GM12891 (cell line): ENCODE results near the gene PDE1A.

Experiments
- DNase-seq: peaks from one replicate; pipeline ENCODE4 v3.0.0; 2011; ENCODE audit warnings: low spot score; ENCODE audit not compliant: insufficient read length
- FAIRE-seq: peaks from 2 replicates; lab custom pipeline; 2011; peaks lifted over from hg19 to GRCh38; lab: Jason Lieb, UNC
- PAX5 ChIP-seq: IDR thresholded peaks from 2 replicates; pipeline ENCODE4 v1.6.1; 2011; ENCODE audit warnings: low read length, moderate library complexity, mild to moderate bottlenecking; ENCODE audit not compliant: insufficient read depth, severe bottlenecking
- POLR2A ChIP-seq: IDR thresholded peaks from 2 replicates; pipeline ENCODE4 v1.6.1; 2011; ENCODE audit warnings: low read depth, low read length, control low read depth
- POLR2AphosphoS5 ChIP-seq: IDR thresholded peaks from 2 replicates; pipeline ENCODE4 v1.6.1; 2011; ENCODE audit warnings: low read depth, low read length, control low read depth
- POU2F2 ChIP-seq: IDR thresholded peaks from 2 replicates; pipeline ENCODE4 v1.6.1; 2011; ENCODE audit warnings: low read depth, mild to moderate bottlenecking, control low read depth, low read length, moderate library complexity
- SPI1 ChIP-seq: IDR thresholded peaks from 2 replicates; pipeline ENCODE4 v1.6.1; 2011; ENCODE audit warnings: low read depth, low read length, control low read depth
- TAF1 ChIP-seq: IDR thresholded peaks from 2 replicates; pipeline ENCODE4 v1.6.1; 2011; ENCODE audit warnings: low read depth, low read length, control low read depth

The PDE1A gene

GRCh38 chr2:182379241-182379640, 47.6 kb downstream of the PDE1A start:
- DNase-seq (no peak), FAIRE-seq (no peak)
- TF ChIP-seq SPI1 (no peak), POLR2A (no peak), PAX5 (no peak), POU2F2 (no peak), TAF1 (no peak), POLR2AphosphoS5 (no peak)

GRCh38 chr2:182378759-182379158, 48.1 kb downstream of the PDE1A start:
- DNase-seq (no peak), FAIRE-seq (no peak)
- no peak for TF ChIP-seq SPI1
- TF ChIP-seq POLR2AphosphoS5, result no peak
- no peak for TF ChIP-seq POU2F2
- no peak for TF ChIP-seq POLR2A
- no peak for TF ChIP-seq TAF1
- no peak for TF ChIP-seq PAX5

- TF ChIP-seq PAX5 (no peak), POU2F2 (no peak), SPI1 (no peak)
- DNase-seq, result no peak
- no peak for FAIRE-seq
Measured at GRCh38 chr2:182377467-182377866, 49.4 kb downstream of the PDE1A start.

GRCh38 chr2:182375862-182376261, 51.0 kb downstream of the PDE1A start:
- no peak for FAIRE-seq
- no peak for DNase-seq
- TF ChIP-seq TAF1 (no peak), POLR2A (no peak), POU2F2 (no peak), SPI1 (no peak), POLR2AphosphoS5 (no peak), PAX5 (no peak)

GRCh38 chr2:182372661-182373060, 54.2 kb downstream of the PDE1A start:
- TF ChIP-seq POU2F2 (no peak), PAX5 (no peak), POLR2A (no peak), TAF1 (no peak), SPI1 (no peak), POLR2AphosphoS5 (no peak)
- no peak for FAIRE-seq
- no peak for DNase-seq

GRCh38 chr2:182368996-182369395, 57.8 kb downstream of the PDE1A start:
- TF ChIP-seq TAF1 (no peak), SPI1 (no peak), POLR2A (no peak), POU2F2 (no peak), PAX5 (no peak), POLR2AphosphoS5 (no peak)
- DNase-seq, result no peak
- FAIRE-seq, result no peak

- DNase-seq, result no peak
- FAIRE-seq, result no peak
- TF ChIP-seq POLR2A (no peak), SPI1 (no peak), PAX5 (no peak), POLR2AphosphoS5 (no peak), TAF1 (no peak)
Measured at GRCh38 chr2:182368446-182368845, 58.4 kb downstream of the PDE1A start.

- TF ChIP-seq POU2F2, result no peak
- no peak for TF ChIP-seq PAX5
- no peak for TF ChIP-seq TAF1
- TF ChIP-seq POLR2AphosphoS5, result no peak
- no peak for TF ChIP-seq SPI1
- TF ChIP-seq POLR2A, result no peak
Measured at GRCh38 chr2:182367401-182367800, 59.4 kb downstream of the PDE1A start.

GRCh38 chr2:182366628-182367027, 60.2 kb downstream of the PDE1A start:
- DNase-seq, result no peak
- FAIRE-seq, result no peak
- no peak for TF ChIP-seq POLR2A
- TF ChIP-seq TAF1, result no peak
- no peak for TF ChIP-seq PAX5
- TF ChIP-seq POLR2AphosphoS5, result no peak
- no peak for TF ChIP-seq POU2F2
- no peak for TF ChIP-seq SPI1

More at GRCh38 chr2:182367401-182367800, 59.4 kb downstream of the PDE1A start:
- FAIRE-seq (no peak), DNase-seq (no peak)

GRCh38 chr2:182365855-182366254, 61.0 kb downstream of the PDE1A start:
- FAIRE-seq (no peak), DNase-seq (no peak)
- TF ChIP-seq TAF1 (no peak), POU2F2 (no peak), PAX5 (no peak), SPI1 (no peak), POLR2AphosphoS5 (no peak), POLR2A (no peak)
